ENCODE measurements around the gene CPNE5.

The CPNE5 gene

GRCh38 chr6:36758516-36759147 is 80.6 kb downstream of the CPNE5 start:
- DNase-seq, result no peak

- DNase-seq, result no peak
Measured at GRCh38 chr6:36757943-36758508, 81.2 kb downstream of the CPNE5 start.

- peak; percentile 24 for DNase-seq
Measured at GRCh38 chr6:36757206-36757605, 82.0 kb downstream of the CPNE5 start.

GRCh38 chr6:36756786-36757185 is 82.5 kb downstream of the CPNE5 start:
- no peak for DNase-seq

- DNase-seq, result peak; percentile 60
Measured at GRCh38 chr6:36755435-36756348, 83.6 kb downstream of the CPNE5 start.

GRCh38 chr6:36754582-36755434 is 84.4 kb downstream of the CPNE5 start:
- DNase-seq, result no peak

- DNase-seq, result no peak
Measured at GRCh38 chr6:36753671-36754405, 85.4 kb downstream of the CPNE5 start.

- no peak for DNase-seq
Measured at GRCh38 chr6:36752886-36753506, 86.2 kb downstream of the CPNE5 start.

- no peak for DNase-seq
Measured at GRCh38 chr6:36752187-36752885, 86.9 kb downstream of the CPNE5 start.

GRCh38 chr6:36751833-36752186 is 87.4 kb downstream of the CPNE5 start:
- DNase-seq, result no peak

GRCh38 chr6:36751091-36751490 is 88.2 kb downstream of the CPNE5 start:
- DNase-seq, result no peak

GRCh38 chr6:36749829-36750489 is 89.3 kb downstream of the CPNE5 start:
- DNase-seq, result no peak

GRCh38 chr6:36746251-36746650 is 93.0 kb downstream of the CPNE5 start:
- no peak for DNase-seq

- no peak for DNase-seq
Measured at GRCh38 chr6:36745836-36746235, 93.4 kb downstream of the CPNE5 start.

- DNase-seq, result no peak
Measured at GRCh38 chr6:36745283-36745682, 94.0 kb downstream of the CPNE5 start.

GRCh38 chr6:36744304-36744673 is 95.0 kb downstream of the CPNE5 start:
- DNase-seq, result no peak

- no peak for DNase-seq
Measured at GRCh38 chr6:36743538-36744303, 95.5 kb downstream of the CPNE5 start.

- no peak for DNase-seq
Measured at GRCh38 chr6:36743032-36743431, 96.2 kb downstream of the CPNE5 start.

- no peak for DNase-seq
Measured at GRCh38 chr6:36742146-36742545, 97.1 kb downstream of the CPNE5 start.

GRCh38 chr6:36740818-36741179 is 98.4 kb downstream of the CPNE5 start:
- no peak for DNase-seq
